HG02981 (cell line): Measurements from ENCODE around the gene SYT11.

ENCODE experiments used
- ATAC-seq: cut with Tn5 transposase; IDR thresholded peaks from one replicate; pipeline ENCODE4 v1.9.1; 2021; ENCODE audit warnings: mild to moderate bottlenecking, moderate library complexity; ENCODE audit not compliant: unreplicated experiment

SYT11 gene

DNA sequence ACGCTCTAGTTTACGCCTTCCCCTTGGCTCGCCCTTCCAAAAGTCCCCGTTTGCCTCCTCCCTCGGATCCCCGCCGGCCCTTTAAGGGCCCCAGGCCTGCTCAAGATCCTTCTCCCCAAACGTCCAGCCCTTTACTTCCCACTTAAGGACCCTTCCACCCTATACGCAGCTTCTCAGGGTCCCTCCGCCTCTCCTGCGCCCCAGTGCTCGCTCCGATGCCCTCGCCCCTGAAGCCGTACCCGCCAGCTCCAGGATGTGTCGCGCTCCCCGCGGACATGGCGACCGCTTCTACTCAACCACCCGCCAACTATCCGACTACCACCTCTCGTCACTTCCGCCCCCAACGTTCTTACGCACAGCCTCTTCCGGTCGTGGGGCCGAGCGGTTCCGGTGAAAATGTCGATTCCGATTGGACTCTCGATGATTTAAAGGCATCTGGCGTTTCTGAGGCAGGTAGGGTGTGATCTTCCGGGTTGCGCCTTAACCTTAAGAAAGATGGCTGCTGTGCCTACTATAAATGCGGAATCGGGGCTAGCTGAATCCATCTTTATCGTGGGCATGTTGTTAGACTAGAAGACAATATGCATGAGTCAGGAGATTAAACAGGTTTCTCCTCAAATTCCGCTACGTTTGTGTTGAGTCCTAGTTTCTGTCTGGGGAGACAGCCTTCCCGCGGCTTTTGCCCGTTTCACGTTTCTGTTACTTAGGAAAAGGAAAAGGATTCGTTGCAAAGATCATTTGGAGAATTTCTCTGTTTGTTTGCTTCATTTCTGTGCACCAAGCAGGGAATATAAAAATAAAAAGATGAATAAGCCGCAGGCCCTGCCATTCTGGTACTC lies 74.9 kb downstream of the SYT11 start, which contains the start of gene KHDC4:
Gene KHDC4 (minus strand): TSS at position 317 of the 839 bp plus-strand sequence. CDS start 40 bp downstream, at position 277.
- ATAC-seq: peak; percentile 91
